Measurements from ENCODE around the gene TMEM52. TPM values are rescaled to one million over a fixed set of nuclear protein-coding genes. Genes with fewer than 3 reads are reported as not detected.

TMEM52 gene
- total RNA-seq, 1 experiment from 2014 or later: 9.6 TPM

DNA sequence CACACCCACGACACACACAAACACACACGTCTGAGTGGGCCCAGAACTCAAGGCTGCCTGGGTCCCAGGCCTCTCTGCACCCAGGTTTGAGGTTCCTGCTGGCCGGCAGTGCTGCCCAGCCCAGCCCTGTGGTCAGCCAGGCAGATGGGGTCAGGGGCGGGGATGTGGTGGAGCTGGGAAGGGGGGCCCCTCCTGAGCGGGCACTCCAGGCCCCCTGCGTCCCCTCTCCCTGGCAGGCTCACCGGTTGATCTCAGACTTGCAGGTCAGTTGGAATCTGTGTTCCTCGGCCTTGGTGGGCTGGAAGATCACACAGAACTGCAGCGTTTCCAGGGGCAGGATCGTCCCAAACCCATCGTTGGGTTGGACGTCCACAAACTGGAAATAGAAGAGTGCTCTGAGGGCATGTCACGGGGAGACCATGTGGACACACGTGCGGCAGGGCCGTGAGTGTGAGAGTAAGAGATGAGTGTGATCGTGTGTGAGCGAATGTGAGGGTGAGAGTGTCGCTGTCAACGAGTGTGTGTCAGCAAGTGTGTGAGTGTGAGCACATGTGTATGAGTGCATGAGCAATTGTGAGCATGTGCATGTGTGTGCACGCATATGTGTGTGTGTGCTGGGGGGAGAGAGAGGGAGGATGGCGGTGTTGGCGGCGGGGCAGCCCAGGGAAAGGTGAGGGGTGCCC is 19.7 kb upstream of the TMEM52 start:
- TF ChIP-seq, protein P1, sequence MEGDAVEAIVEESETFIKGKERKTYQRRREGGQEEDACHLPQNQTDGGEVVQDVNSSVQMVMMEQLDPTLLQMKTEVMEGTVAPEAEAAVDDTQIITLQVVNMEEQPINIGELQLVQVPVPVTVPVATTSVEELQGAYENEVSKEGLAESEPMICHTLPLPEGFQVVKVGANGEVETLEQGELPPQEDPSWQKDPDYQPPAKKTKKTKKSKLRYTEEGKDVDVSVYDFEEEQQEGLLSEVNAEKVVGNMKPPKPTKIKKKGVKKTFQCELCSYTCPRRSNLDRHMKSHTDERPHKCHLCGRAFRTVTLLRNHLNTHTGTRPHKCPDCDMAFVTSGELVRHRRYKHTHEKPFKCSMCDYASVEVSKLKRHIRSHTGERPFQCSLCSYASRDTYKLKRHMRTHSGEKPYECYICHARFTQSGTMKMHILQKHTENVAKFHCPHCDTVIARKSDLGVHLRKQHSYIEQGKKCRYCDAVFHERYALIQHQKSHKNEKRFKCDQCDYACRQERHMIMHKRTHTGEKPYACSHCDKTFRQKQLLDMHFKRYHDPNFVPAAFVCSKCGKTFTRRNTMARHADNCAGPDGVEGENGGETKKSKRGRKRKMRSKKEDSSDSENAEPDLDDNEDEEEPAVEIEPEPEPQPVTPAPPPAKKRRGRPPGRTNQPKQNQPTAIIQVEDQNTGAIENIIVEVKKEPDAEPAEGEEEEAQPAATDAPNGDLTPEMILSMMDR (conservative IDR thresholded peaks at IDR 0.05): no peak
- no peak overlapping the region for H4K5ac ChIP-seq (ENCODE audit: insufficient read length, low read depth, low read length)
- H3K23ac ChIP-seq (ENCODE audit: insufficient read length, low read depth, low read length): no peak overlapping the region
- no peak overlapping the region for H4K91ac ChIP-seq (ENCODE audit: insufficient read length, low read depth, low read length)
- no peak overlapping the region for H2BK5ac ChIP-seq (ENCODE audit: insufficient read length, low read length)
- no peak for DNase-seq
- WGBS (ENCODE audit: extremely low coverage, insufficient read length, low lambda C conversion rate): 100% methylated on average over 5 of the region's 24 CpGs
- no peak overlapping the region for H2AK5ac ChIP-seq (ENCODE audit: insufficient read length, low read length)
- no peak overlapping the region for H4K8ac ChIP-seq (replicated peaks; ENCODE audit: insufficient read length, low read depth, low read length)
- H3K4me2 ChIP-seq (ENCODE audit: insufficient read depth, insufficient read length, low read length): no peak overlapping the region
- H3K27me3 ChIP-seq (ENCODE audit: insufficient read depth, low read length): no peaks in the 10 kb centered on the region
- no peak overlapping the region for H3K9ac ChIP-seq (ENCODE audit: extremely low read depth, insufficient read length, low read length)
- H3K4me3 Mint-ChIP-seq: no peak overlapping the region
- no peak overlapping the region for H2BK20ac ChIP-seq (ENCODE audit: low read depth, low read length, poor library complexity, severe bottlenecking)
- no peaks in the 10 kb centered on the region for H3K23me2 ChIP-seq (ENCODE audit: insufficient read length, low read depth, low read length, poor library complexity, severe bottlenecking)
- no peak overlapping the region for H3K18ac ChIP-seq (ENCODE audit: insufficient read length, low read depth, low read length)
- H3K79me1 ChIP-seq (ENCODE audit: insufficient read depth, low read depth, low read length, poor library complexity, severe bottlenecking): no peaks in the 10 kb centered on the region
- H3K9me3 Mint-ChIP-seq: peaks cover 5 to 12% of the 10 kb centered on the region in 2 experiments
- no peak overlapping the region for H2AFZ ChIP-seq (ENCODE audit: low read length)
- peaks cover 4% of the 10 kb centered on the region in 2 experiments; a peak in 3 of 4 replicates for H3K4me1 Mint-ChIP-seq
- H3K27ac ChIP-seq (ENCODE audit: insufficient read length, low read depth, low read length): no peak overlapping the region
- no peak overlapping the region for H3T11ph ChIP-seq (ENCODE audit: low read length)
- no peaks in the 10 kb centered on the region; the same call in none of the 2 replicates for H3K27me3 Mint-ChIP-seq (ENCODE audit: low read depth)
- no peak overlapping the region for H2BK12ac ChIP-seq (ENCODE audit: insufficient read length, low read depth, low read length)
- no peak overlapping the region for H2BK15ac ChIP-seq (ENCODE audit: low read depth, low read length)
- no peak overlapping the region for H3K14ac ChIP-seq (ENCODE audit: insufficient read depth, low read length)
- H3K4me1 ChIP-seq (ENCODE audit: insufficient read depth, low read length): no peaks in the 10 kb centered on the region
- H4K20me1 ChIP-seq (ENCODE audit: control insufficient read depth, insufficient read depth, insufficient read length): peaks cover 3% of the 10 kb centered on the region
- no peak overlapping the region for H2BK120ac ChIP-seq (ENCODE audit: low read depth, low read length, poor library complexity, severe bottlenecking)
- no peaks in the 10 kb centered on the region for H3K9me3 ChIP-seq (ENCODE audit: control insufficient read depth, low read depth, low read length)
- H3K79me2 ChIP-seq (ENCODE audit: insufficient read depth, low read length): no peaks in the 10 kb centered on the region
- no peaks in the 10 kb centered on the region for H3K36me3 Mint-ChIP-seq (ENCODE audit: insufficient read depth in 1 of 3, low read depth in 3 of 3)
- H3K27ac Mint-ChIP-seq: no peak overlapping the region
- no peak overlapping the region for H3K56ac ChIP-seq (ENCODE audit: insufficient read length, low read depth, low read length)
- no peak overlapping the region for H3K4ac ChIP-seq (ENCODE audit: low read depth, low read length)

Measured in H9 (cell line).